ENCODE measurements around the gene STAT3.
A peak's percentile ranks its signal among the peaks of the same experiment; 100 is the strongest.

Gene STAT3

DNA sequence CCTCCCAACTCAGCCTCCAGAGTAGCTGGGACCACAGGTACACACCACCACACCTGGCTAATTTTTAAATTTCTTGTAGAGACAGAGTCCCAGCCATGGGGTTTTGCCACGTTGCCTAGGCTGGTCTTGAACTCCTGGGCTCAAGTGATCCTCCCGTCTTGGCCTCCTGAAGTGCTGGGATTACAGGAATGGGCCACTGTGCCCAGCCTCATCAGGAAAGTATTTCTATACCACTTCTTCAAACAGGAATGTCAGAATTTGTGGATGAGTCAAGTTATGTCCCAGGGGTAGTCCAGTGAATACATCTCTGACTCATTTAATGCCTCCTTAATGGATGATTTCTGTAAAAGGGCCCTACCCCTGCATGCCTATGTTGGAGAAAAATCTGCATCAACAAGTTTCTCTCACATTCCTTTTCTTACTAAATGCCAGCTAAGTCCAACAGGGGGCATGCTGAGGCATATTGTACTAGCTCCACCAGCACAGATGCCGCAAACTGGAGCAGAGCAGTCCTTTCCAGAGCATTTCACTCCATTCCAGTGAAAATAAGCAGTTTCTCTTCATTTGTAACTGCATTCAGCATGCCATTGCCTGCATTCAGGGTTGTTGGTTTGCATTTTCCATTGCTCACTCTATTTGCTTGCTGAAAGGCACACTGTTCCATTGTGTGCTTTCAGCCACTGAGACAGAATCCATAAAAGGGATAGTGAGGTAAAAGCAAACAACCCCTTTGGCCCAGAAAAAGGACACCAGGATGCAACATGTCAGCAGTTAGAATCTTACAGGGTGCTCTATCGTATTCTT, 40.1 kb upstream of the STAT3 start:
- Histone ChIP-seq H3K9ac (no peak overlapping the region), H3K4me2 (ENCODE audit: low read length) (no peak overlapping the region)

DNA sequence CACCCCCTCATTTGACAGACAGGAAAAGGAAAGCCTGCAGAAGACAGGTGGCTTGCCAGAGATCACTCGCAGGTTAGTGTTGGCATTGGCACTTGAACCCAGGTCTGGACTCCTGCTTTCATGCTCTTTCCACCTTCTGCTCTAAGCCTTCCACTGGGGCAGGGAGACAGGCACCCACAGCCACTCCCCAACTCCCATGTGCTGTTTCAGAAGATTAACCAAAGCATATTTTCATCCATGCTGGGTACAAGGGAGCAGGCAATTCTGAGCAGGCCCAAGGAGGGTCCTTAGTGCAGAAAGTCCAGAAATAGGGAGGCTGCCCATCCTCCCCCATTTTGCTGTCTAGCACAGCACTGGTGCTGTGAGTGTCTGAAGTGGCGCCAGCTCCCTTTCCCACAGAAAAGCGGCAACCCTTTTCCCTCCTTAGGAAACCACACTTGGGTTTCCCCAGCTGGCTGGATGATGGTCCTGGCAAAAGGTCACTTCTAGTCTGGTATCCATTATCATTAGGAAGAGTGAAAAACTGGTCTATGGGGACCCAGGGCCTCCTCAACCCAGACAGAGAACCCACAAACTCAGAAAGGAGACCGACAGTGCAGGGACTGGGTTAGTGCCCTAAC, 36.9 kb upstream of the STAT3 start:
- H3K79me2 ChIP-seq = peaks cover 3% of the 10 kb centered on the region
- no peaks in the 10 kb centered on the region for H3K9me3 ChIP-seq (ENCODE audit: control insufficient read depth, low read length)
- no peaks in the 10 kb centered on the region for H3K36me3 ChIP-seq (ENCODE audit: control insufficient read depth, insufficient read depth, low read length)
- no peak overlapping the region for H3K4me3 ChIP-seq (ENCODE audit: low read depth, low read length)
- no peak overlapping the region for H3K27ac ChIP-seq
- no peaks in the 10 kb centered on the region for H3K27me3 ChIP-seq (ENCODE audit: control insufficient read depth, insufficient read depth, low read length)
- no peak overlapping the region for H3K4me2 ChIP-seq (ENCODE audit: low read length)
- peaks cover 3% of the 10 kb centered on the region for H3K4me1 ChIP-seq
- TF ChIP-seq, protein P1, sequence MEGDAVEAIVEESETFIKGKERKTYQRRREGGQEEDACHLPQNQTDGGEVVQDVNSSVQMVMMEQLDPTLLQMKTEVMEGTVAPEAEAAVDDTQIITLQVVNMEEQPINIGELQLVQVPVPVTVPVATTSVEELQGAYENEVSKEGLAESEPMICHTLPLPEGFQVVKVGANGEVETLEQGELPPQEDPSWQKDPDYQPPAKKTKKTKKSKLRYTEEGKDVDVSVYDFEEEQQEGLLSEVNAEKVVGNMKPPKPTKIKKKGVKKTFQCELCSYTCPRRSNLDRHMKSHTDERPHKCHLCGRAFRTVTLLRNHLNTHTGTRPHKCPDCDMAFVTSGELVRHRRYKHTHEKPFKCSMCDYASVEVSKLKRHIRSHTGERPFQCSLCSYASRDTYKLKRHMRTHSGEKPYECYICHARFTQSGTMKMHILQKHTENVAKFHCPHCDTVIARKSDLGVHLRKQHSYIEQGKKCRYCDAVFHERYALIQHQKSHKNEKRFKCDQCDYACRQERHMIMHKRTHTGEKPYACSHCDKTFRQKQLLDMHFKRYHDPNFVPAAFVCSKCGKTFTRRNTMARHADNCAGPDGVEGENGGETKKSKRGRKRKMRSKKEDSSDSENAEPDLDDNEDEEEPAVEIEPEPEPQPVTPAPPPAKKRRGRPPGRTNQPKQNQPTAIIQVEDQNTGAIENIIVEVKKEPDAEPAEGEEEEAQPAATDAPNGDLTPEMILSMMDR (IDR thresholded peaks at IDR 0.05) = no peak
- H3K9ac ChIP-seq = no peak overlapping the region
- H2AFZ ChIP-seq = no peak overlapping the region

More for the DNA sequence above, 40.1 kb upstream of the STAT3 start:
- H2AFZ ChIP-seq = peak overlapping the region; percentile 54
- H3K9me3 ChIP-seq (ENCODE audit: control insufficient read depth, low read length) = no peaks in the 10 kb centered on the region
- no peak overlapping the region for H3K4me3 ChIP-seq (ENCODE audit: low read depth, low read length)
- no peaks in the 10 kb centered on the region for H3K36me3 ChIP-seq (ENCODE audit: control insufficient read depth, insufficient read depth, low read length)
- H3K4me1 ChIP-seq = peaks cover 3% of the 10 kb centered on the region
- TF ChIP-seq, protein P1 (IDR thresholded peaks at IDR 0.05) = peak; percentile 73
- H3K27me3 ChIP-seq (ENCODE audit: control insufficient read depth, insufficient read depth, low read length) = no peaks in the 10 kb centered on the region
- no peak overlapping the region for H3K27ac ChIP-seq
- peaks cover 3% of the 10 kb centered on the region for H3K79me2 ChIP-seq

DNA sequence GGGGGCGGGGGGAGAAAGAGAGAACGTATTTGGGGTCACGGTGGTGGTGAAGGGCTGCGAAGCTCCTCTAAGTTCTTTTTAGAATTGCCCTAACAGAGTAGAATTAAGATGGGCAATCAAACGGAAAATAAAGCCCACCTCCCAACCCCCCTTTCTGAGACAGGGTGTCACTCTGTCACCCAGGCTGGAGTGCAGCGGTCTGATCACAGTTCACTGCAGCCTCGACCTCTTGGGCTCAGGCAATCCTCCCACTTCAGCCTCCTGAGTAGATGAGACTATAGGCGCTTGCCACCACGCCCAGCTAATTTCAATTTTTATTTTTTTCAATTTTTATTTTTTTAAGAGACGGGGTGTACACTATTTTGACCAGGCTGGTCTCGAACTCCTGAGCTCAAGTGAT, 35.5 kb upstream of the STAT3 start:
- Histone ChIP-seq H3K27me3 (ENCODE audit: control insufficient read depth, insufficient read depth, low read length) (no peaks in the 10 kb centered on the region), H3K36me3 (ENCODE audit: control insufficient read depth, insufficient read depth, low read length) (no peaks in the 10 kb centered on the region), H2AFZ (peak overlapping the region; percentile 68), H3K79me2 (peaks cover 3% of the 10 kb centered on the region), H3K27ac (no peak overlapping the region), H3K4me1 (peaks cover 3% of the 10 kb centered on the region), H3K4me3 (ENCODE audit: low read depth, low read length) (no peak overlapping the region), H3K4me2 (ENCODE audit: low read length) (peak overlapping the region; percentile 90), H3K9ac (no peak overlapping the region), H3K9me3 (ENCODE audit: control insufficient read depth, low read length) (no peaks in the 10 kb centered on the region)
- TF ChIP-seq, protein P1 (IDR thresholded peaks at IDR 0.05) = no peak

DNA sequence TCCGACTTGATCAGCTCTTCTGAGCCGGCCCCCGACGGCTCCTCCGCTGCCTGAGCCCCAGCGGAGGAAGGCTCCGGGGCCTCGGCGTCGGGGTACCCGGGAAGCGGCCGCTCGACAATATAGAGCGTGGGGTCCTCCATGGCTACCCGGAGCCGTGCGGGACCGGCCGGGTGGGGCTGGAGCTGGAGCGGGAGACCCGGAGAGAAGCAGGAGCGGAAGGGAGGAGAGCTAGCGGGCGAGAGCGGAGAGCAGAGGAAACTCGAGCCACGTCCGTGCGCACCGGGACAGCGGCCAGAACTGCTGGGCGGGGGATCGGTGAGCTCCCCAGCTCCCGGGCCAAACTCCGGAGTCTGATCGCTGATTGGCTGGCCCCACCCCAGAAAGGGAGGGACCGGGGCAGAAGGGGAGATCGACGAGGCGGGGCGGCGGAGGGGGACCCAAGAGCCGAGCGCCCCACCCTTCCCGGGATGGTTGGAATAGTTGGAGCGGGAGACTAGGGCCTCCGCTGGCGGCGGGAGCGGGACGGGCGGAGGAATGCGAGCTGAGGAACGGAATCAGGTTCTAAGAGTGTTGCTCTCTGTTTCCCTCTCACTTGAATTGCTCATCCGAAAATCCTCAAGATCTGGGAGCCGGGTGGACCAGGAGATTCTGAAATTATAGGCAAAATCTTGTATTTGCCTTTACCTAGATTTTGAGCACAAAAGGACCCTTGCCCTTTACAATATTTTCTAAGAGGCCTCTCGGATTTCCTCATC, 34.9 kb upstream of the STAT3 start, which contains the start of gene CAVIN1:
Gene CAVIN1, minus strand, starts transcription at position 299 of the 755 bp plus-strand sequence. Its CDS starts 159 bp downstream, at position 140.
- no peaks in the 10 kb centered on the region for H3K9me3 ChIP-seq (ENCODE audit: control insufficient read depth, low read length)
- H3K36me3 ChIP-seq (ENCODE audit: control insufficient read depth, insufficient read depth, low read length) = no peaks in the 10 kb centered on the region
- TF ChIP-seq, protein P1 (IDR thresholded peaks at IDR 0.05) = peak; percentile 9
- peak within 1 kb of the TSS; percentile 77 for H3K4me3 ChIP-seq (ENCODE audit: low read depth, low read length)
- H3K9ac ChIP-seq = no peak within 1 kb of the TSS
- H3K27me3 ChIP-seq (ENCODE audit: control insufficient read depth, insufficient read depth, low read length) = no peaks in the 10 kb centered on the region
- no peaks in the 10 kb centered on the region for H3K4me1 ChIP-seq
- peak within 1 kb of the TSS; percentile 90 for H3K4me2 ChIP-seq (ENCODE audit: low read length)
- peak within 1 kb of the TSS; percentile 17 for H3K27ac ChIP-seq
- peak within 1 kb of the TSS; percentile 70 for H2AFZ ChIP-seq
- no peaks in the 10 kb centered on the region for H3K79me2 ChIP-seq

Data from parathyroid adenoma (tissue), 2 donors.